GM21786 (cell line): ENCODE results near the gene RBM4B.

ENCODE experiments used
- ATAC-seq: cut with Tn5 transposase; IDR thresholded peaks from one replicate; pipeline ENCODE4 v1.9.1; 2021; ENCODE audit not compliant: unreplicated experiment

RBM4B gene

DNA sequence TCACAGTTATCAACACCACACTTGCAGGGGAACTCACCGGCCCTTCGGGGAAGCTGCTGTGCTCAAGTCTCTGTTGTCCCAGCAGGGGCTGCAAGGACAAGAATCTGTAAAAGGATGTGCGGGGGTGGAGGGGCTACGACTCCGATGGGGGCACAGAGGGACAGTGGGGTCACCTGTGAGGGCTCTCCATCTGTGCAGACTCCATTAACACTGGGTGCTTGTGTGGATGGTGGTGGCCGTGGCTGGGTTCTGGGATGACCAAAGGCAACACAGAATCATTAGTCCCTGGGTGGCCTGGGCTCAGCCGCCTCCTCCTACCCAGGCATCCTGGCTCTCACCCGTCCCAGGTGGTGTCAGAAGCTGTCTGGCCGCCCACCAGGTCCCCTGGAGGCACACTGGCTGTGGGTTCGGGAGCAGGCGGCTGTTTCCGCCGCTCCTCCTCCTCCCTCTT, 10.2 kb upstream of the RBM4B start:
- no peak for ATAC-seq

DNA sequence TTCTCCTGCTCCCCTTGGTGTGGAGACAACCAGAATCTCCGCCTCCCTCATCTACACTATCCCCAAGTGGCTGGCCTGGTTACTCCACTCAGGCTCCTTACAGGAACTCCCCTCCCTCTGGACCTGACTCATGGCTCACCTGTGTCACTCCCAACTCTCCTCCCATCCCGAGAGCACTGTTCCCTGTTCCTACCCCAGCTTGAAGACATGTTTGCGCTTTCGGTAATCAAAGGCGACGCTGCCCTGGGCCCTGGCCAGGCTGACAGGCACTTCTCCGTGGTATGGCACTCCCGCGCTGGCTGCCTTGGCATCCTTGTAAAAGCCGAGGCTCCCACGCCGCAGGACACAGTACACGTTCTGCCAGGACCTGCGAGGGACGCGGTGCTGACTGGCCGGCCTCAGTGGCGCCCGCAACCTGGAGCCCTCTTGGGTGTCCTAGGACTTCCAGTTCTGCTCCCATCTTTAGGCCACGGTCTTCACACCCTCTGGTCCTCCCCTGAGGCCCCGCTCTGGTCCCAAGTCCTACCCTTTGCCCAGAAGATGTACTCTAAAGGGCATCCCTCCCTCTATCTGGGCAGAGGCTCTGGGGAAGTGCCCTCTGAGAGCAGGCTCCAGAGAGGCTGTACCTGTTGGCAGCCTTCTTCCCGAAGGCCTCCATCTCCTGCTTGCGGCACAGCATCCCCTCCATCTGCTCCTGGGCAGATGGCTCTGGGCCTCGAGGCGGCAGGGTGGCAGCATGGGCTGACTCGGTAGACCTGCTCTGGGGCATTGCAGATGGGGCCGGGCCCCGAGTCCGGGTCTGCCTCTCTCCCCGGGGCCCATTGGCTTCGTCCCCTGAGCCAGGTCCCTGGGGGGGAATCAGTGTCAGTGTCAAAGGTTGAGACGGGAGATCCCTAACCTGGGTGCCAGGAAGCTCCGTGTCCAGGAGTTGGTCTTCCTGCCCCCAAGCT, 9.4 kb upstream of the RBM4B start:
- ATAC-seq: no peak

DNA sequence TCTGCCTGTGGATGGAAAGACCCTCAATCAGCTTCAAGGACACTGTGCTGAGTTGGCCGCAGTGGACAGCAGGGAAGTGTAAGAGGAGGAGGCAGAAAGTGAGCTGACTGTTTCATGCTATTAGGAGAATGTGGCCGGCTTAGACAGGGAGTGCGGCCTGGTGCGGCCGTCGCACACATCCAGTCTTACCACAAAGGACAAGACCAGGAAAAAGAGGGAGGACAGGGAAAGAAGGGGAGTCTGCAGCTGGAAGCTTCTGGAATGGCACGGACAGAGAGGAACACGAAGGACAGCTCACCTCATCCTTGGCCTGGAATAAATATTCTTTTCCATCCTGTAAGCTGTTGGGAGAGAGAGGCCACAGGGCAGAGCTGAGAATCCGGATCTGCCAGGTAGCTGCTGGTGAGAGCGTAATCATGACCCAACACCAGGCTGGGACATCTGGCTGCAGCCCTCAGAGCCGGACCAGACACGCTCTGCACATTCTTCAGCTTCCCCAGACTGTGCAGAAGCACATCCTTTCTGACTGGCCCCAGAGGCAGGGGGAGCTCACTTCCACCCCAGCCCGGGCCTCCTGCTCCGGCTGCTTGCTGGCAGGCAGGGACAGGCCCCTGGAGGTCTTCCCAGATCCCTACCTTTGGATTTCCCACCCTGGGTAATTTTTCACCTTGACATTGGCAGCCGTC, 8.6 kb upstream of the RBM4B start:
- ATAC-seq: no peak

DNA sequence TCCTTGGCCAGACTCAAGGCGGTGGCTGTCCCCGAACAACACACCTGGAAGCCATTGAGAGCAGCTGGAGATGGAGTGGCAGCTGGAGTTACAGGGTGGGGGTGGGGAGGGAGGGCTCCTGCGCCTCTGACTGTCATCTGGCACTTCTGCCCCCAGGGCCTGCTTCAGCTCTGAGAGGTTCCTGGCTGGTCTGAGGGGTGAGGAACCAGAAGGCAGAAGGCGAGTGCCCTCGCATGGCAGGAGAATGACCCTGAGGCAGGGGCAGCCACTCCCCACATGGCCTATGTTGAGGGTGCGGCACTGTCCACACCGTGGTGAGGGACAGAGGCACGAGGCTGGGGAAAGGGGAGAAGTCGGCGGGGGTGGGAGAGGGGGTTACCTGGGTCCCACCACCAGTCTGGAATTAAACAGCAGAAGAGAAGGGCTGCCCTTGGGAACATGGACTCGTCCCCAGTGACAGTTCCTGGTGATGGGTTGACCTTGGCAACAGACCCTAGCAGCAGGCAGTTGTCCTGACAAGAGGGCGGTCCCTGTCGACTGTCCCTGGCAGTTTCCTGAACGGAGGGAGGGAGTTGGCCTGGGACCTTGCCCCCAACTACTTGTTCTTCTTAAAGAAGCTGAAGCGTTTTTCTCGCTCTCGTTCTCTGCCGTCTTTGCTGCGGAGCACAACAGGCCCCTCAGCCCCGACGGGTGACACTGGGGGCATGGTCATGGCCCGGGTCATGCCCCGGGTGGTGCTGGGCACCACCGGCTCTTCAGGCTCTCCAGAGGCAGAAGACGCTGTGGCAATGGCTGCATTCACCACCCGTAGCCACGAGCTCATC, 7.8 kb upstream of the RBM4B start:
- ATAC-seq: no peak

DNA sequence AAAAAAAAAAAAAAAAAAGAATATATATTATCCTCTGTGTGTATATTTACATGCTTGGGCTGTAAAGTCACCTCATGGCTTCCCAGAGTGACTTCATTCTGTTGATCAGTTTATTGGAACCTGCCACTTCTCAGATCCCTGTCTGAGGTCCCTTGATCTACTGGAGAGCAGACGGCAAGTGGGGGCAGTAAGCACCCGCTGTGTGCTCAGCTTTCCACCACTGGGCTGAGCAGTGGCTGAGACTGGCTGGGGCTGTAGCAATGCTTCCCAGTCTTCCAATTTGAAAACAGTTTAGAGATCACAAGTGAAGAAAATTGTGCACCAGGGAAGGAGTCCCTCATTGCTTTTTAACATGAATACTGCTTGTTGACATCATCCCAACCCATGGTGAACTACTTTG, 6.9 kb upstream of the RBM4B start:
- no peak for ATAC-seq

DNA sequence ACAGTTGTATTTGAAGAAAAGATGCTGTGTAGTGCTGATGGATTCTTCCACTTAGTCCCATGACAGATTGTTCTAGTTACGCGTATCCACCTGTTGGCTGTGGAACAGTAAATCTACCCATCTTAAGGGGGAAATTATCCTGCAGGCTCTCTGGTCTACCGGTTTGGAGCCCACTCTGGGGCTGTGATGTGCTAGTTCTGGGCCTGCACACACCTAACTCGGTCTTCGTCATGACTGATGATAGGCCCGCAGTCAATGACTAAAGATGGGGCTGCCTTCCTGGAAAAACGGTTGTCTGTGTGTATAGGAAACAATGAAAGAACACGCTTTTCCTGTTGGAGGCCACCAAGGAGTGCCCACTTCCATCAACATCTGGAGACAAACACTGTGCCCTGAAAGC, 6.2 kb upstream of the RBM4B start:
- no peak for ATAC-seq

DNA sequence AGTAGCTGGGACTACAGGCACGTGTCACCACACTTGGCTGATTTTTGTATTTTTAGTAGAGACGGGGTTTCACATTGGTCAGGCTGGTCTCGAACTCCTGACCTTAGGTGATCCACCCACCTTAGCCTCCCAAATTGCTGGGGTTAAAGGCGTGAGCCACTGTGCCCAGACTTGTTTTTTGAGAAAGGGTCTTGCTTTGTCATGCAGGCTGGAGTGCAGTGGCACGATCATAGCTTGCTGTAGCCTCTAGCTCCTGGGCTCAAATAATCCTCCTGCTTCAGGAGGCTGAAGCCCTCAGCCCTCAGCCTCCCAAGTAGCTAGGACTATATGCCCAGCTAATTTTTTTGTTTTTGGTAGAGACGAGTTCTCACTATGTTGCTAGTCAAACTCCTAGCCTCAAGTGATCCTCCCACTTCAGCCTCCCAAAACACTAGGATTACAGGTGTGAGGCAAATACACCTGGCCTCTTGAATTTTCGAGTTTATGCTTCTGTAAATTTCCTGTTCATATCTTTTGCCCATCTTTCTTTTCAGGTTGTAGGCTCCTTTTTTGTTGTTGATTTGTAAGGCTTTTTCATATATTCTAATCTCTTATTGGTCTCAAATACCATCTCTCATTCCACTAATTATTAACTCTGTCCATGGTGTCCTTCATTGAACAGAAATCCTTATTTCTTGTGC, 3.4 kb upstream of the RBM4B start:
- no peak for ATAC-seq

DNA sequence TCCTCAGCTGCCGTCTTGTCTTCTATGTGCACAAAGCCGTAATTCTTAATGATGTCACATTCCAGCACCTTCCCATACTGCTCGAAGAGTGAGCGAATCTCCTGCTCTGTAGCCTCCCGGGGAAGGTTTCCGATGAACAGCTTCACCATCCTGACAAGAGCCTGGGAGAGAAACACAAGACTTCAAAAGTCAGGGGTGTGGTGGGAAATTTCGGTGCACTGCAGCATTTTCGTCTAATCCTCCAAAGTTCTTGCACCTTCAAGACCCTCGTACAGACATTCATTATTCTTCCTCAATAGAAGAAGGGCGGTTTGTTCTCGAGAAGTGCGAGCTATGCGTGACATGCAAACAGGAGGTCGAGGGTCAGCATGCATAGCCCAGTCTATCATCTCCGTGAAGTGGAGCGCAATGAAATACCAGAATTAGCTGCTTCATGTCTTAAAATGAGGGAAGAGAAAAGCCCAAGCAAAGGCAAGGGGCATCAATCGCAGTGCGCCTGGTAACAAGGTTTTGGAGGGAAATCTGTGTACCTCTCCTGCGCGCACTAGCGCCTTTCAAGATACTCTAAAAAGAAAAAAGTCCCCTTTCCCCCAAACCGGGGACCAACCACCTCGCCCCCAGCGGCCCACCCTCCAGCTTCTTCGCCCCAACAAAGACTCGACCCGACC, 622 bp downstream of the RBM4B start:
- ATAC-seq: no peak

DNA sequence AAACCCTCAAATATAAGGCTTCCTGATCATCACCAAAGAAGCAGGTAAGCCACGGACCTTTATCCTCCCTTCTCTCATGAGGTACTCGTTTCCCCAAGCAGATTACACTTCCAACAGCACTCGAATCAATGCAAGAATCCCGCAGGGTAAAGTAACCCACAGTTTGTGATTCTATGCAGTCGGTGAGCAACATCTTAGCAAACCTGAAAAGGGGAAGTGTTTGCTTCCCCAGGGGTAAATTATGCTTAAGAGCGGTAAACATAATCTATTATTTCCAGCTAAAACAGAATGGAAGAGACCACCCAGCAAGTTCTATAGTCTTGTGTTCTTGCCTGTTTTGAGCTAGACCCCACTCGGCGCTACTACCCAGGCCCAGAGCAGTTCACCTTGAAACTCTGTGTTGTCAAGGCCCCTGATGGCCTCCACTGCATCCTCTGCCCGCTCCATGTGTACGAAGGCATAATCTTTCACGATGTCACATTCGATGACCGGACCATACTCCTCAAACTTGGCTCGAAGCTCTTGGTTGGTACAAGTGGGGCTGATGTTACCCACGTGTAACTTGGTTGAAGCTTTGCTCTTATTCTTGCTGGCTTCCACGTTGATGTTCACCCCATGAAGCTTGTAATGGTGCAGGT, 1.3 kb downstream of the RBM4B start:
- ATAC-seq: no peak

DNA sequence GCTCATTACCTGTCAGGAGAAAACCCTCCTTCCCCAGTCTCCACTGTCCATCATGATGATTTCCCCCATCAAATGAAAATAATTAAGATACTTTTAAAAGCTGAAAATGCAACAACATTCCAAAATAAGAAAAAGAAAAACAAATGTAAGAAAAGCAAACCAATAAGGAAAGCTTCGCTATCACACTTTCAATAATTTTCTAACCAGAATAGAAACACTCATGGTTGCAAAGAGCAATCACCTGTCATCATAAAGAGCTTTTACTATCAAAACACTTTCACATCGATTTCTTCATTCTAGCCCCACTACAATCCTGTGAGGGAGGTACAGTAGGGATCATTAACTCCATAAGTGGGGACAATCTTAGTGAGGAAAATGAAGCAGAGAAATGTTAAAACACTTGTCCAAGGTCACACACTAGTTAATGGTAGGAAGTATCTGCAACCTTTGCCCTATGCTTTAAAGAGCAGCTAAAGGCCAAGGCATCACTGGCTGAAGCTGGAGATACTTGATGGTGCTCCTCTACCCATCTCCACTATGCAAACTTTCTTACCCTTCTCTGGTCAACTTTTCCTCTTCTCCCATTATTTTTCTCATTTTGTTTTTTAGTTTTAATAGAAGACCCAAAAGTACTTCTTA, 2.6 kb downstream of the RBM4B start:
- ATAC-seq: no peak

DNA sequence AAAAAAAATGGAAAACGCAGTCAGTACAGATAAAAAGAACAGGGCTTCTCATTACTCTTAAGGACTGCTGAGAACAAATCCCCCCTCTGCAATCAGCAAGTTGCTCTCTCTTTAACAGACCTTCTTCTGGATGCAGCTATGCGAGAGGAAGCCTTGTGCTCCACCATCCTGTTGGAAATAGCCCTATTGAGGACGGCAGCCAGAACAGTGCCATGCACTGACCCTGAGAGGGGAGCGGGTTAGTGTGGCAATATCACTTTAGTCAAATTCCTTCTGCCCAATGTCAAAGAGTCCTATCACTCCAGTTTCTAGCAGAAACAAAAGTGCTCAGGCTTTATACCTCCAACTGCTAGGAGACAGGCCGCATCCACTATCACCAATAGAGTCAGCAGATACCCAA, 6.9 kb downstream of the RBM4B start:
- ATAC-seq: no peak

DNA sequence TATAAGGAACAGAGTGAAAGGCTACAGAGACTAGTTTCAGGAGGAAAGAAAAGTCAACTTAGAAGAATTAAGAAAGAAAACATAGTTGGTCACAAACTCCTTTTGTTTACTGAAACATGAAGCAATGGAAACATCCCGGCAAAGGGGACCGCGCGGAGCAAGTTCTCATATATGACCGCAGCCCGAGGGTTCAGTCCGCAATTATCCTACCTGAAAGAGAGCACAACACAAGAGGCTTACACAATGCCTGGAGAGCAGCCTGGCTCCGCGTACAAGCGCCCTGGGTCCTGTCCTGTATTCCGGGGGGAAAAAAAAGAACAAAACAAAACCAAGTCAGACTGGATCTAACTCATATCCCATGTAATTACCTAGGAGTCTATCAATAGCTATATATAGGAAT, 12.3 kb downstream of the RBM4B start:
- no peak for ATAC-seq

DNA sequence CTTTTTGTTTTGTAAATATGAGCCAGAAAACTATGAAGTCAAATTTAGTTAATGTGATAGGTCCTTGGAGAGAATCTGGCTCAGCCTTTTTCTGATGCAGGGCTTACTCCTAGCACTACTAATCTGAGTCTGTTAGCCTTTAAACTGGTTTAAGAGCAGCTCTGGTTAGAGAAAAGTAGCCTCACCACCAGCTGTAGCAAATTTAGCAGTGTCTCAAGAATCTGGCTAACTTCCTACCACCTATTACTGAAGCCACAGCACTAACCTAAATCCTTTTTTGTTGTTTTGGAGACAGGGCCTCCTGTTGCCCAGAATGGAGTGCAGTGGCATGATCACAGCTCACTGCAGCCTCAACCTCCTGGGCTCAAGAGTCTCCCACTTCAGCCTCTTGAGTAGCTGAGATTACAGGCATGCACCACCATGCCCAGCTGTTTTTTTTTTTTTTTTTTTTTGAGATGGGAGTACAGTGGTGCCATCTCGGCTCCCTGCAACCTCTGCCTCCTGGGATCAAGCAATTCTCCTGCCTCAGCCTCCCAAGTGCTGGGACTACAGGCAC, 13.9 kb downstream of the RBM4B start:
- no peak for ATAC-seq

DNA sequence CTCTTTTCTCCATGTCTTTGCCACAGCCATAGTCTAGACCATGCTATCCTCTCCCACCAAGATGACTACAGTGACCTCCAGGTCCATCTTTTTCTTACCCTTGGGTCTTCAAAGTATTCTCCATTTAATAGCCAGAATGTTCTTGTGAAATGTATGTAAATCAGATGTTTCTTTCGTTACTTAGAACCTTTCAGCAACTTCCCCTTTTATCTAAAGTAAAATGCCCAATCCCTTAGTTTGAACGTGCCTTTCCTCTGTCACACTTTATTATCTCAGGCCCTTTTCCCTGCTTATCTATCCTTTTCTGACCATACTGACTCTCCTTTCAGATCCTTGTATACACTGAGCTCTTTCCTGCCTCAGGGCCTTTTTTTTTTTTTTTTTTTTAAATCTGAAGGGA, 17.9 kb downstream of the RBM4B start:
- no peak for ATAC-seq

DNA sequence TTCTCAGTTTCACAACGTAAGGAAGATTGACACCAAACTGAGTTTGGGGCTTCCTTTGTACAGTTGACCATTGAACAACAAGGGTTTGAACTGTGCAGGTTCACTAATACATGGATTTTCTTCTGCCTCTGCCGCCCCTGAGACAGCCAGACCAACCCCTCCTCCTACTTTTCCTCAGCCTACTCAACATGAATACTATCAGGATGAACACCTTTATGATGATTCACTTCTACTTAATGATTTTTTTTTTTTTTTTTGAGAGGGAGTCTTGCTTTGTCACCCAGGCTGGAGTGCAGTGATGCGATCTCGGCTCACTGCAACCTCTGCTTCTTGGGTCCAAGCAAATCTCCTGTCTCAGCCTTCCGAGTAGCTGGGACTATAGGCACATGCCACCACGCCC, 24.6 kb downstream of the RBM4B start:
- ATAC-seq: no peak

DNA sequence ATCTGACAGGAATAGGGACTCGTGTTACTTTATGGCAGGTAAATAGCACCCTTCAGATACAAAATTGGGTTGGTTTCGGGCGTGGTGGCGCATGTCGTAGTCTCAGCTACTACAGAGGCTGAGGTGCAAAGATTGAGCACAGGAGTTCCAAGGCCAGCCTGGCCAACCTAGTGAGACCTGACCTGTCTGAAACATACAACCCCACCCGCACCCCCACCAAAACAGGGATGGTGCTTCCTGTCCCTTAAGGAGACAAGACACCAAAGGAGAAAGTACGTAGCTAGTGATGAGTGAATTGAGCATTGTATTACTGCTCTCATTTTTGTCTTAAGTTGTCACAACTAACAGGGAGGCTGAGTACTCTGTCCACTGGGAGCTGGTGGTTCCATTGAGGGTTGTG, 25.0 kb downstream of the RBM4B start:
- ATAC-seq: no peak

DNA sequence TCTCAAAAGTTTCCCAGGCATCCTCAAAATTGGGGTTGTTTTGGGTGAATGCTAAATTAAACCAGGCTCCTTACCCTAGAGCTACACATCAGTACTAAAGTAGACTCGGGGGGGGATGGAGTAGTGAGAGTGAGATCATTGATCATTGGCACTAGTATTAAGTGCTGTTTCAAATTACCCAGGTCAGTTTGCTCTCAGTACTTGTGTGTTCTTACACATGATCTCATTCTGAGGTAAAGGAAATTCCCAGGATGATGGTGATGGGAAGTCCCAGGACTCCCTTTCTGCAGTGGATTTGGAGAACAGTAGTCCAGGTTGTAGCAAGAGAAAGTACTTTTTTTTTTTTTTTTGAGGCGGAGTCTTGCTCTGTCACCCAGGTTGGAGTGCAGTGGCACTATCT, 26.7 kb downstream of the RBM4B start:
- ATAC-seq: no peak

DNA sequence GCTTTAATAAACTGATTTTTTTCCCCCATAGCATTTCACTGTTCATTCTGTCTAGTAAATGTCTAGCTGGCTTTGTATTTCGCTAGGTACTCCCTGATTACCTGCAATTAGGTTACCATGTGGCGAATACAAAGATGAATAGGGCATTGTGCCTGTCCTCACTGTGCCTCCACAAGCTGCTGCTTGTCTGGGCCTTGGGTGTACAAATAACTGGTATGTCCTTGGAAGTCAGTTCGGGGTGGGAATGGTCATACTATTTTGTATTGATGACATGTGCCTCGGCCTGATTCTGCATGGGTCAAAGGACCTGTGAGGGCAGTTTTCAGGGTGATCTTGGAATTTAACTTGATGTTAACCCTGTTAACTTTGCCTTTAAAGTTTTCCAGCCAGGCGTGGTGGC, 27.8 kb downstream of the RBM4B start:
- no peak for ATAC-seq

DNA sequence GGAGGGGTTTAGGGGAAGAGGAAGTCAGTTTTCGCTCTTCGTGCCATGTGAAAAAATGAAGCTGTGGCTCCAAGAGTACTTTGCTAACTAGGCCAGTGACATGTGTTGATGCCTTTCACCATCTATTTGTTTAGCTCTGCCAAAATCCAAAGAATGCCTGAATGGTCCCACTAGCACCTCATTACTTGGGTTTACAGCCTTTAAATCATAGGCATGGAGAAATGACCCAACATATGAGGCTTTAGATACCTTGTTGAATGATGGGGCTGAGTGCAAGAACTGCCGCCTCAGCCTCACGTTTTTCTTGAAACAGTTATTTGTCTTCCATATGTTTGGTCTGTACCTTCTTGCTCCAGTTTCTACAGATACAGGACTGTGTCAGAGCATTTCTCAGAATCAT, 30.9 kb downstream of the RBM4B start:
- ATAC-seq: no peak
